Superior temporal gyrus (tissue), 1 donor: Measurements from ENCODE around the gene MTHFSD.
A peak's percentile ranks its signal among the peaks of the same experiment; 100 is the strongest.

Experiments used
- DNase-seq: peaks from one replicate; pipeline ENCODE4 v3.0.0-alpha.2; 2016; ENCODE audit errors: extremely low spot score

The MTHFSD gene

GRCh38 chr16:86550281-86550680, 4.8 kb downstream of the MTHFSD start:
- no peak for DNase-seq

GRCh38 chr16:86549893-86550190, 5.2 kb downstream of the MTHFSD start:
- no peak for DNase-seq

GRCh38 chr16:86549076-86549892, 5.8 kb downstream of the MTHFSD start:
- no peak for DNase-seq

- DNase-seq, result no peak
Observed at GRCh38 chr16:86547286-86547685, 7.7 kb downstream of the MTHFSD start.

- no peak for DNase-seq
Observed at GRCh38 chr16:86546638-86547013, 8.4 kb downstream of the MTHFSD start.

- no peak for DNase-seq
Observed at GRCh38 chr16:86545954-86546637, 8.9 kb downstream of the MTHFSD start.

- DNase-seq, result no peak
Observed at GRCh38 chr16:86545481-86545880, 9.6 kb downstream of the MTHFSD start.

- no peak for DNase-seq
Observed at GRCh38 chr16:86542756-86543750, 12.0 kb downstream of the MTHFSD start.

GRCh38 chr16:86541560-86541959, 13.5 kb downstream of the MTHFSD start:
- no peak for DNase-seq

- no peak for DNase-seq
Observed at GRCh38 chr16:86540894-86541293, 14.1 kb downstream of the MTHFSD start.

- no peak for DNase-seq
Observed at GRCh38 chr16:86538196-86538780, 16.7 kb downstream of the MTHFSD start.

- DNase-seq, result peak; percentile 38
Observed at GRCh38 chr16:86537486-86537885, 17.5 kb downstream of the MTHFSD start.

- DNase-seq, result no peak
Observed at GRCh38 chr16:86536621-86537020, 18.4 kb downstream of the MTHFSD start.

GRCh38 chr16:86534779-86535615, 20.0 kb downstream of the MTHFSD start:
- DNase-seq, result peak; percentile 68

- DNase-seq, result peak; percentile 69
Observed at GRCh38 chr16:86533767-86534351, 21.2 kb downstream of the MTHFSD start.

- no peak for DNase-seq
Observed at GRCh38 chr16:86533076-86533475, 22.0 kb downstream of the MTHFSD start.

GRCh38 chr16:86532526-86532815, 22.6 kb downstream of the MTHFSD start:
- DNase-seq, result no peak

- no peak for DNase-seq
Observed at GRCh38 chr16:86531641-86532525, 23.2 kb downstream of the MTHFSD start.

GRCh38 chr16:86531191-86531545, 23.9 kb downstream of the MTHFSD start:
- DNase-seq, result peak; percentile 92
